ENCODE data around the gene LSM12. TPM values are rescaled to one million over a fixed set of nuclear protein-coding genes. Genes with fewer than 3 reads are reported as not detected.
A peak's percentile ranks its signal among the peaks of the same experiment; 100 is the strongest.

LSM12 gene
- total RNA-seq, 1 experiment from 2014 or later: 128 TPM

GRCh38 chr17:44097110-44097958 is 30.9 kb upstream of the LSM12 start:
- H3K14ac ChIP-seq (ENCODE audit: insufficient read depth, low read length): no peak overlapping the region
- no peak overlapping the region for H2BK120ac ChIP-seq (ENCODE audit: low read depth, low read length, poor library complexity, severe bottlenecking)
- Mint-ChIP-seq H3K4me3 (no peak overlapping the region), H3K9me3 (no peaks in the 10 kb centered on the region), H3K27me3 (ENCODE audit: low read depth) (no peaks in the 10 kb centered on the region), H3K27ac (peak overlapping the region in 2 of 3 experiments; percentile 86 to 100; a peak in 3 of 7 replicates), H3K4me1 (peaks cover 16 to 30% of the 10 kb centered on the region in 2 experiments), H3K36me3 (ENCODE audit: insufficient read depth in 1 of 3, low read depth in 3 of 3) (peaks cover 0 to 3% (median 2%) of the 10 kb centered on the region in 3 experiments; a peak in 6 of 7 replicates)
- H3K79me2 ChIP-seq (ENCODE audit: insufficient read depth, low read length): no peaks in the 10 kb centered on the region
- no peak for TF ChIP-seq CTCF (conservative IDR thresholded peaks at IDR 0.05)
- WGBS (ENCODE audit: extremely low coverage, insufficient read length, low lambda C conversion rate): no CpG with 5 or more reads among the region's 13 CpGs
- H2BK20ac ChIP-seq (ENCODE audit: low read depth, low read length, poor library complexity, severe bottlenecking): no peak overlapping the region
- no peak overlapping the region for H3K4me2 ChIP-seq (ENCODE audit: insufficient read depth, insufficient read length, low read length)
- no peak overlapping the region for H3K9ac ChIP-seq (ENCODE audit: extremely low read depth, insufficient read length, low read length)
- H3K23ac ChIP-seq (ENCODE audit: insufficient read length, low read depth, low read length): no peak overlapping the region
- H3K56ac ChIP-seq (ENCODE audit: insufficient read length, low read depth, low read length): no peak overlapping the region
- no peak overlapping the region for H2AFZ ChIP-seq (ENCODE audit: low read length)
- no peak for DNase-seq
- H3K4me1 ChIP-seq (ENCODE audit: insufficient read depth, low read length): no peaks in the 10 kb centered on the region; the same call in 1 of the 2 replicates
- H2BK15ac ChIP-seq (ENCODE audit: low read depth, low read length): 0 out of 2 replicates have a peak overlapping the region, but pooled peaks have one; percentile 49
- H3K18ac ChIP-seq (ENCODE audit: insufficient read length, low read depth, low read length): peak overlapping the region; percentile 32
- peak overlapping the region; percentile 4 for H4K91ac ChIP-seq (ENCODE audit: insufficient read length, low read depth, low read length)
- H4K20me1 ChIP-seq (ENCODE audit: control insufficient read depth, insufficient read depth, insufficient read length): no peaks in the 10 kb centered on the region
- no peak overlapping the region for H2BK5ac ChIP-seq (ENCODE audit: insufficient read length, low read length)
- H2BK12ac ChIP-seq (ENCODE audit: insufficient read length, low read depth, low read length): no peak overlapping the region
- H3K27me3 ChIP-seq (ENCODE audit: insufficient read depth, low read length): no peaks in the 10 kb centered on the region
- H3K79me1 ChIP-seq (ENCODE audit: insufficient read depth, low read depth, low read length, poor library complexity, severe bottlenecking): no peaks in the 10 kb centered on the region
- H3K23me2 ChIP-seq (ENCODE audit: insufficient read length, low read depth, low read length, poor library complexity, severe bottlenecking): peaks cover 7% of the 10 kb centered on the region
- no peak overlapping the region for H4K8ac ChIP-seq (replicated peaks; ENCODE audit: insufficient read length, low read depth, low read length)
- H2AK5ac ChIP-seq (ENCODE audit: insufficient read length, low read length): no peak overlapping the region
- no peak overlapping the region for H3K27ac ChIP-seq (ENCODE audit: insufficient read length, low read depth, low read length)
- H3K9me3 ChIP-seq (ENCODE audit: control insufficient read depth, low read depth, low read length): no peaks in the 10 kb centered on the region
- H4K5ac ChIP-seq (ENCODE audit: insufficient read length, low read depth, low read length): no peak overlapping the region
- H3T11ph ChIP-seq (ENCODE audit: low read length): no peak overlapping the region
- no peak overlapping the region for H3K4ac ChIP-seq (ENCODE audit: low read depth, low read length)

Data from H9 (cell line).